Measurements from ENCODE around the gene ELFN2.
"Not testable (repeated sequence)": the region's sequence is repeated elsewhere in the genome, so short reads cannot be mapped to it uniquely, and the experiment has no call there.

ELFN2 gene

DNA sequence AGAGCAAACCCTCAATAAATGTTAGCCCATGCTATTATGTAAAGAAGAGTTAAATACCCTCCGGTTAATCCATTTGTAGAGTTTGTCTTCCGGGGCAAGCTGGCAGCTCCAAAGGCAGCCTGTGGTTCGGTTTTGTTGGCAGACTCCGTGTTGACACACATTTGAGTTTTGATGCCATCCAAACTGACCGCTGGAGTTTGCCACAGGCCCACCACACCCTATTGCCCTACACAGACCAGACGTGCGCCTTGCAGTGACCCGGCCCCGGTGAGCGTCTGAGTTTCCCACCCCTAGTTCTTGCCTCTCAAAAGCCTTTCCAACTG, 25.1 kb downstream of the ELFN2 start:
- no peak overlapping the region for H3K27ac ChIP-seq
- H3K36me3 ChIP-seq (replicated peaks): no peaks in the 10 kb centered on the region
- TF ChIP-seq, protein P1, sequence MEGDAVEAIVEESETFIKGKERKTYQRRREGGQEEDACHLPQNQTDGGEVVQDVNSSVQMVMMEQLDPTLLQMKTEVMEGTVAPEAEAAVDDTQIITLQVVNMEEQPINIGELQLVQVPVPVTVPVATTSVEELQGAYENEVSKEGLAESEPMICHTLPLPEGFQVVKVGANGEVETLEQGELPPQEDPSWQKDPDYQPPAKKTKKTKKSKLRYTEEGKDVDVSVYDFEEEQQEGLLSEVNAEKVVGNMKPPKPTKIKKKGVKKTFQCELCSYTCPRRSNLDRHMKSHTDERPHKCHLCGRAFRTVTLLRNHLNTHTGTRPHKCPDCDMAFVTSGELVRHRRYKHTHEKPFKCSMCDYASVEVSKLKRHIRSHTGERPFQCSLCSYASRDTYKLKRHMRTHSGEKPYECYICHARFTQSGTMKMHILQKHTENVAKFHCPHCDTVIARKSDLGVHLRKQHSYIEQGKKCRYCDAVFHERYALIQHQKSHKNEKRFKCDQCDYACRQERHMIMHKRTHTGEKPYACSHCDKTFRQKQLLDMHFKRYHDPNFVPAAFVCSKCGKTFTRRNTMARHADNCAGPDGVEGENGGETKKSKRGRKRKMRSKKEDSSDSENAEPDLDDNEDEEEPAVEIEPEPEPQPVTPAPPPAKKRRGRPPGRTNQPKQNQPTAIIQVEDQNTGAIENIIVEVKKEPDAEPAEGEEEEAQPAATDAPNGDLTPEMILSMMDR (IDR thresholded peaks at IDR 0.05; ENCODE audit: low read depth, low read length, missing control alignments): no peak
- no peaks in the 10 kb centered on the region for H3K27me3 ChIP-seq (replicated peaks)
- in situ Hi-C loops (cut with HindIII; ENCODE audit: low pct_ligation_motif_present, low sequenced_read_pairs): no loop called here
- no peak overlapping the region for H3K4me3 ChIP-seq (ENCODE audit: low read depth, low read length)
- no peak for DNase-seq

DNA sequence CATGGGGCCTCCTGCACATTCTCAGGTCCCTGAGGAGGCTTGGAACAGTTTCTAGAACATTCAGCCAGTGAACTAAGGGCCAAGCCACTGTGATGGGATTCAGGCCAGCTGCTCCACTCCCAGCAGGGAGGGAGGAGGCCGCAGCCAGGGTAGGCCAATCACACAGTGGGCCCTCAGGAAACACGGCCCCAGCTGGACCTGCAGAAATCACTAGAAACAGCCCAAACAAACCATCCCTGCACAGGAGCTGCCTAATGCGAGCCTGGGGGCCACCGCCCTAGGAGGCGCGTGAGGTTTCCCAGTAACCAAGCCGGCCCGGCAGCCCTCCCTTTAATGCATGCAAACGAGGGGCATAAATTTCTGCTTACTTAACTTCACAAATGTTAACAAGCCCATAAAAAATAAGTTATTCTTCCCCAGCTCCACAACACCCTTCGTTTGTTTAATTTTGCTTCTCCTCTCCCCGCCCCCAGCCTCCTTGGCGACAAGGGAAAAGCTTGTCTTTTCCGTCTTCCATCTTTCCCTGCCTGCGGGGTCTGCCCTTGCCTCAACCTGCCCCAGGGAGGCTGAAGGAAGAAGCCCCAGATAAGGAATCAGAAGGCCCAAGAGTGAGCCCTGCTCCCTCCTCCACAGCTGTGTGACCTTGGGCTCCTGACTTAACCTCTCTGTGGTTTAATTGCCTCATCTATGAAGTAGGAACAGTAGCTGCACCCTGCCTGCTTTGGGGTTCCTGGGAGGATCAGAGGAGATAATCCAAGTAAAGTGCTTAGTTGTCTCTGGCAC, 25.7 kb downstream of the ELFN2 start:
- Histone ChIP-seq H3K4me3 (ENCODE audit: low read depth, low read length) (no peak overlapping the region), H3K27ac (no peak overlapping the region), H3K36me3 (replicated peaks) (no peaks in the 10 kb centered on the region), H3K27me3 (replicated peaks) (no peaks in the 10 kb centered on the region)
- in situ Hi-C loops (cut with HindIII; ENCODE audit: low pct_ligation_motif_present, low sequenced_read_pairs): no loop called here
- TF ChIP-seq, protein P1 (IDR thresholded peaks at IDR 0.05; ENCODE audit: low read depth, low read length, missing control alignments): no peak
- no peak for DNase-seq

DNA sequence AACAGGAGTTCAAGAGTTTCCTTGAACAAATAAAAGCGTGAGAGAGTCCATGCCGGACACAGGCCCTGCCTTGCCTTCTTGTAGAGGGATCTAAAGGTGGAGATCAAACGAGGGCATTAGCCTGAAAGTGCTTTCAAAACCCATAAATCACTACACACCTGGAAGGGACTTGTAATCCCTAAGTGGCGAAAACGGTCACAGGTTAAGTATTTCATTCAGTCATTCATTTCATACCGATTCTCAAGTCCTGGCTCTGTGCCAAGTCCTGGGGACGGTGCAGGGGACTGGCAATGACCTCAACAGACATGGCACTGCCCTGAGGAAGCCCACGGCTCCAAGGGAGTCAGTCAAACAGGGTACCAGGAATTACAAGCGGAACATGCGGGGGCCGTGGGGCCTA, 26.6 kb downstream of the ELFN2 start:
- no peak for DNase-seq
- Histone ChIP-seq H3K27me3 (replicated peaks) (no peaks in the 10 kb centered on the region), H3K36me3 (replicated peaks) (no peaks in the 10 kb centered on the region), H3K27ac (no peak overlapping the region), H3K4me3 (ENCODE audit: low read depth, low read length) (no peak overlapping the region)
- TF ChIP-seq, protein P1 (IDR thresholded peaks at IDR 0.05; ENCODE audit: low read depth, low read length, missing control alignments): no peak
- in situ Hi-C loops (cut with HindIII; ENCODE audit: low pct_ligation_motif_present, low sequenced_read_pairs): no loop called here

DNA sequence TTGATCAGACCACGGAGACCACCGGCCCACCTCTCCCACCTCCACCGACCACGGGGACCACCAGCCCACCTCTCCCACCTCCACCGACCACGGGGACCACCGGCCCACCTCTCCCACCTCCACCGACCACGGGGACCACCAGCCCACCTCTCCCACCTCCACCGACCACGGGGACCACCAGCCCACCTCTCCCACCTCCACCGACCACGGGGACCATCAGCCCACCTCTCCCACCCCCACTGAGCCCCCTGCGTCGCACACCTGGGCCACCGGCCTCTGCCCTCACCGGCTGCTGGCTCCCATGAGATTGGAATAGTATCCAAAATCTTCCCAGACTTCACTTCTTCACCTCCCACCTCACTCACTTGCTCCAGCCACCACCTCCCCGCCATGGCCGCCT, 27.8 kb downstream of the ELFN2 start:
- in situ Hi-C loops (cut with HindIII; ENCODE audit: low pct_ligation_motif_present, low sequenced_read_pairs); H3K36me3 ChIP-seq (replicated peaks); H3K27ac ChIP-seq; DNase-seq; H3K4me3 ChIP-seq (ENCODE audit: low read depth, low read length); H3K27me3 ChIP-seq (replicated peaks): not testable (repeated sequence)

DNA sequence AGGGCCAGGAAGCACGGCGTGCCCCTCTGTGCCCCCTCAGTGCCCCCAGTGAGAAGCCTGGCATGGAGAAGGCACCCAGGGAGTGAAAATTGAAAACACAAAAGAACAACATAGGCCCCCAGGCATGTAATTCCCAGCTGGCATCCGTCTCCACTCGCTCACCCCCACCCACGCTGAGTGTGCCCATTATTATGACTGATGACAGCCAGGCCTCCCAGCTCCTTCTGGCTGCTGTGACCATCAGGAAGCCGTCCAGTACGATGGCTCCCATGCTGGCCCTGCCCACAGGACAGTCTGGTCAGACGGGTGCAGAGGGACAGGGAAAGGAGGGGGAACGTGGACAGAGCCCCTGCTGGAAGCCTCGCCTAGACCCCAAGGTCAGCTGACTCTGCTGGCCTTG, 30.1 kb downstream of the ELFN2 start:
- TF ChIP-seq, protein P1 (IDR thresholded peaks at IDR 0.05; ENCODE audit: low read depth, low read length, missing control alignments): no peak
- no peak for DNase-seq
- Histone ChIP-seq H3K36me3 (replicated peaks) (no peaks in the 10 kb centered on the region), H3K4me3 (ENCODE audit: low read depth, low read length) (no peak overlapping the region), H3K27me3 (replicated peaks) (no peaks in the 10 kb centered on the region), H3K27ac (no peak overlapping the region)
- in situ Hi-C loops (cut with HindIII; ENCODE audit: low pct_ligation_motif_present, low sequenced_read_pairs): no loop called here

DNA sequence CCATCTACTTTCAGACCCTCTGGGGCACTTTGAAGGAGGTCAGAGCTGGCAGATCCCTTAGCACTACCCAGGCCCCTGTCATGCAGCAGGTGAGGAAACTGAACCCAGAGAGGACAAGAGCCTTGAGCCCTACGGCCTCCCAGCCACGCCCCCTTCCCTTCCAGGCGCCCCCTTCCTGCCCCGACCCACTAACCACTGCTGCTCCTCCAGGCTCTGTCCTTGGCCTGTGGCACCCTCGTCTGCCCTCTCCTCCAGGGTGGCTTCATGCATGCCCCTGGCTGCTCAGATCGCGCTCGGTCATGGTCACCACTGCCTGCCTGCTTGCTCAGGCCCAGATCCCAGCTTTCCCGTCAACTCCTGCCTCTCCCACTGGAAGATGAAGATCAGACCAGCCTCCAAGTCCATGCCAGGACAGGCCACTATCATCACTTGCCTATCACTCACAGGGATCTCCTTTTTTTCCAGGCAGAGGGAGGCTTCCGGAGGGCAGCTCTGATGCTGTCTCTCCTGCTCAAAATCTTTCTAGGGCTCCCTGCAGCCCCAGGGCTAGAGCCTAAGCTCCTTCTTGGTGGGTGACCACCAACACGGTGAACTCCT, 30.7 kb downstream of the ELFN2 start:
- H3K27ac ChIP-seq: no peak overlapping the region
- no peaks in the 10 kb centered on the region for H3K27me3 ChIP-seq (replicated peaks)
- in situ Hi-C loops (cut with HindIII; ENCODE audit: low pct_ligation_motif_present, low sequenced_read_pairs): no loop called here
- H3K36me3 ChIP-seq (replicated peaks): no peaks in the 10 kb centered on the region
- no peak for DNase-seq
- H3K4me3 ChIP-seq (ENCODE audit: low read depth, low read length): no peak overlapping the region
- TF ChIP-seq, protein P1 (IDR thresholded peaks at IDR 0.05; ENCODE audit: low read depth, low read length, missing control alignments): no peak

All from brain microvascular endothelial cell (primary cell).